GM21576 (cell line): ENCODE data around the gene ZNF564.
A peak's percentile ranks its signal among the peaks of the same experiment; 100 is the strongest.
"Not testable (repeated sequence)": the region's sequence is repeated elsewhere in the genome, so short reads cannot be mapped to it uniquely, and the experiment has no call there.

Experiments
- ATAC-seq: cut with Tn5 transposase; IDR thresholded peaks from one replicate; pipeline ENCODE4 v1.9.1; 2021; ENCODE audit warnings: mild to moderate bottlenecking, moderate library complexity; ENCODE audit not compliant: unreplicated experiment

ZNF564 gene

GRCh38 chr19:12513531-12514061, 37.7 kb downstream of the ZNF564 start:
- ATAC-seq, result no peak

GRCh38 chr19:12497032-12497431, 54.2 kb downstream of the ZNF564 start:
- no peak for ATAC-seq

- ATAC-seq, result no peak
These were observed 54.8 kb downstream of the ZNF564 start for GRCh38 chr19:12496480-12496879.

- ATAC-seq, result peak; percentile 96
These were observed 56.1 kb downstream of the ZNF564 start for GRCh38 chr19:12495002-12495802.

GRCh38 chr19:12494260-12494860, 56.9 kb downstream of the ZNF564 start:
- no peak for ATAC-seq

- ATAC-seq, result not testable (repeated sequence)
These were observed 65.0 kb downstream of the ZNF564 start for GRCh38 chr19:12486265-12486783.

GRCh38 chr19:12485571-12485970, 65.7 kb downstream of the ZNF564 start:
- no peak for ATAC-seq

GRCh38 chr19:12485052-12485416, 66.2 kb downstream of the ZNF564 start:
- ATAC-seq, result peak; percentile 6

- ATAC-seq, result peak; percentile 91
These were observed 66.8 kb downstream of the ZNF564 start, which contains the start of gene ZNF709 for GRCh38 chr19:12484371-12485051. Gene ZNF709 (minus strand): TSS chr19:12484816. CDS start chr19:12484657, 159 bp downstream.

- ATAC-seq, result no peak
These were observed 67.3 kb downstream of the ZNF564 start for GRCh38 chr19:12484011-12484370.

- no peak for ATAC-seq
These were observed 68.8 kb downstream of the ZNF564 start for GRCh38 chr19:12482509-12482886.

- ATAC-seq, result no peak
These were observed 69.3 kb downstream of the ZNF564 start for GRCh38 chr19:12481781-12482508.

GRCh38 chr19:12478234-12478941, 72.9 kb downstream of the ZNF564 start:
- ATAC-seq, result no peak
